ENCODE results near the gene KIAA1328. TPM values are rescaled to one million over a fixed set of nuclear protein-coding genes. Genes with fewer than 3 reads are reported as not detected.

Gene KIAA1328
- total RNA-seq, 4 donors from 2014 or later, result 11.3 to 26.1 (median 15.3) TPM

- WGBS, 2 donors (ENCODE audit: low coverage in 1 of 2), result 76% methylated on average over 7 of the region's 11 CpGs; no CpG with 5 or more reads in 1 of the 2 donors
- no peaks in the 10 kb centered on the region for H3K4me1 ChIP-seq
- no peak overlapping the region for H3K27ac ChIP-seq
- H3K27me3 ChIP-seq, result peaks cover 93% of the 10 kb centered on the region
- ATAC-seq, result no peak
- no peak overlapping the region for H3K4me3 ChIP-seq
- H3K36me3 ChIP-seq, result no peaks in the 10 kb centered on the region
- no peaks in the 10 kb centered on the region for H3K9me3 ChIP-seq
- TF ChIP-seq POLR2AphosphoS5 (IDR thresholded peaks at IDR 0.05), result no peak
- no peak for TF ChIP-seq POLR2A (IDR thresholded peaks at IDR 0.05)
- TF ChIP-seq, protein P1, sequence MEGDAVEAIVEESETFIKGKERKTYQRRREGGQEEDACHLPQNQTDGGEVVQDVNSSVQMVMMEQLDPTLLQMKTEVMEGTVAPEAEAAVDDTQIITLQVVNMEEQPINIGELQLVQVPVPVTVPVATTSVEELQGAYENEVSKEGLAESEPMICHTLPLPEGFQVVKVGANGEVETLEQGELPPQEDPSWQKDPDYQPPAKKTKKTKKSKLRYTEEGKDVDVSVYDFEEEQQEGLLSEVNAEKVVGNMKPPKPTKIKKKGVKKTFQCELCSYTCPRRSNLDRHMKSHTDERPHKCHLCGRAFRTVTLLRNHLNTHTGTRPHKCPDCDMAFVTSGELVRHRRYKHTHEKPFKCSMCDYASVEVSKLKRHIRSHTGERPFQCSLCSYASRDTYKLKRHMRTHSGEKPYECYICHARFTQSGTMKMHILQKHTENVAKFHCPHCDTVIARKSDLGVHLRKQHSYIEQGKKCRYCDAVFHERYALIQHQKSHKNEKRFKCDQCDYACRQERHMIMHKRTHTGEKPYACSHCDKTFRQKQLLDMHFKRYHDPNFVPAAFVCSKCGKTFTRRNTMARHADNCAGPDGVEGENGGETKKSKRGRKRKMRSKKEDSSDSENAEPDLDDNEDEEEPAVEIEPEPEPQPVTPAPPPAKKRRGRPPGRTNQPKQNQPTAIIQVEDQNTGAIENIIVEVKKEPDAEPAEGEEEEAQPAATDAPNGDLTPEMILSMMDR (IDR thresholded peaks at IDR 0.05), result no peak
- TF ChIP-seq EP300 (IDR thresholded peaks at IDR 0.05), result no peak
Observed at GRCh38 chr18:37261246-37261840, 432.4 kb downstream of the KIAA1328 start.

DNA sequence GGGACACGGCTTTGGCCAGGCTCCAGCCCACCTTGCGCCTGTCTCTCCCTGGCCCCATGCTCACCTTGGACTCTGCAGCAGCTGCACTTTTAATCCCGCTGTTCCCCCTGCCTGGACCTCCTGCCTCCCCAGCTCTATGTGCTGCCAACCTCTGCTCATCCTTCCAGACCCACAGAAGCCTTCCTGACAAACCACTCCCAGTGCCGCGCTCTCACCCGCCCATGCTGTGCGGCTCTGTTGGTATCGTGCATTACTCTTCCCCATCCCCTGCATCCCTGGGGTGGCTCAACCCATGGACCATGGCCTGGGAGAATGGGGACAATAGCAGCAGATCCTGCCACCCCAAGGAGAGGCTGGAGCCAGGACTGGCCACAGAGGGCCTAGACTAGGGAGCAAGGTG is 433.1 kb downstream of the KIAA1328 start:
- Histone ChIP-seq H3K9me3 (no peaks in the 10 kb centered on the region), H3K27ac (no peak overlapping the region), H3K4me3 (no peak overlapping the region), H3K27me3 (peaks cover 93% of the 10 kb centered on the region), H3K4me1 (no peaks in the 10 kb centered on the region), H3K36me3 (no peaks in the 10 kb centered on the region)
- TF ChIP-seq, protein P1 (IDR thresholded peaks at IDR 0.05), result no peak
- TF ChIP-seq EP300 (IDR thresholded peaks at IDR 0.05), result no peak
- no peak for TF ChIP-seq POLR2A (IDR thresholded peaks at IDR 0.05)
- no peak for TF ChIP-seq POLR2AphosphoS5 (IDR thresholded peaks at IDR 0.05)
- WGBS, 2 donors (ENCODE audit: low coverage in 1 of 2), result 76 to 86% methylated on average over 3 of the region's 8 CpGs
- no peak for ATAC-seq

DNA sequence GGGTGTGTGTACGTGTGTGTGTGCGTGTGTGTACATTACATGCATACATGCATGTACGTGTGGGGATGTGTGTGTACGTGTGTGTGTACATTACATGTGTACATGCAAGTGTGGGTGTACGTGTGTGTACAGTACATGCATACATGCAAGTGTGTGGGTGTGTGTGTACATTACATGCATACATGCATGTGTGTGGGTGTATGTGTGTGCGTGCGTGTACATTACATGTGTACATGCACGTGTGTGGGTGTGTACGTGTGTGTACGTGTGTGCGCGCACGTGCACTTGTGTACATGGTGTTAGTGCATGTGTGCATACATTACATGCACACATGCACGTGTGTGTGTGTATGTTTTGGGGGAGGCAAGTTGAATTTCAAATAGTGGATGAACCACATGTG is 436.0 kb downstream of the KIAA1328 start:
- 70 to 92% methylated on average over 13 to 14 of the region's 14 CpGs for WGBS, 2 donors (ENCODE audit: low coverage in 1 of 2)
- no peak overlapping the region for H3K27ac ChIP-seq
- peaks cover 64% of the 10 kb centered on the region for H3K27me3 ChIP-seq

GRCh38 chr18:37265382-37265781 is 436.5 kb downstream of the KIAA1328 start:
- H3K36me3 ChIP-seq, result no peaks in the 10 kb centered on the region
- no peak for ATAC-seq
- no peaks in the 10 kb centered on the region for H3K9me3 ChIP-seq
- H3K27me3 ChIP-seq, result peaks cover 60% of the 10 kb centered on the region
- H3K27ac ChIP-seq, result no peak overlapping the region
- H3K4me3 ChIP-seq, result no peak overlapping the region
- no CpG with 5 or more reads among the region's 2 CpGs for WGBS, 2 donors (ENCODE audit: low coverage in 1 of 2)
- TF ChIP-seq, protein P1 (IDR thresholded peaks at IDR 0.05), result no peak
- TF ChIP-seq POLR2AphosphoS5 (IDR thresholded peaks at IDR 0.05) (no peak), POLR2A (IDR thresholded peaks at IDR 0.05) (no peak), EP300 (IDR thresholded peaks at IDR 0.05) (no peak)
- no peaks in the 10 kb centered on the region for H3K4me1 ChIP-seq

More for the DNA sequence above, 436.0 kb downstream of the KIAA1328 start:
- Histone ChIP-seq H3K4me3 (no peak overlapping the region), H3K9me3 (no peaks in the 10 kb centered on the region), H3K4me1 (no peaks in the 10 kb centered on the region), H3K36me3 (no peaks in the 10 kb centered on the region)
- no peak for TF ChIP-seq EP300 (IDR thresholded peaks at IDR 0.05)
- TF ChIP-seq, protein P1 (IDR thresholded peaks at IDR 0.05), result no peak
- TF ChIP-seq POLR2A (IDR thresholded peaks at IDR 0.05), result no peak
- TF ChIP-seq POLR2AphosphoS5 (IDR thresholded peaks at IDR 0.05), result no peak
- no peak for ATAC-seq

DNA sequence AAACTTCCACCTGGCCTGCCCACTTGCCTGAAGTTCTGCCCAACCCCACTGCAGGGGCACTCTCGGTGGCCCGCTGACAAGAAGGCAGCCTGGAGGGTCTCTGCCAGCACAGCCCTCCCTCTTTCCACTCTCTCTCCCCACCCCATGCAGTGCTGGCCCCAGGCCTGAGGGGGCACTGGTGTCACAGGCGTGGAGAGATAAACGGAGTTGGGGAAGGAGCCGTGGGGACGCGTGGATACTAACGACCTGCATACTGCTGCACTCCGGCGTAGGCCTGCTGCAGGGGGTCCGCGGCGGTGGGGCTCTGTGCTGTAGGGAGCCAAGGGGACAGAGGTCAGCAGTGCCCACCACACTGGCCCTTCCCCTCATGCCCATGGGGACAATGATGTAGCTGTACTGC is 437.4 kb downstream of the KIAA1328 start:
- no peak overlapping the region for H3K4me3 ChIP-seq
- no peak for ATAC-seq
- no peak overlapping the region for H3K27ac ChIP-seq
- peaks cover 51% of the 10 kb centered on the region for H3K27me3 ChIP-seq
- TF ChIP-seq, protein P1 (IDR thresholded peaks at IDR 0.05), result no peak
- TF ChIP-seq EP300 (IDR thresholded peaks at IDR 0.05) (no peak), POLR2A (IDR thresholded peaks at IDR 0.05) (no peak), POLR2AphosphoS5 (IDR thresholded peaks at IDR 0.05) (no peak)
- H3K9me3 ChIP-seq, result no peaks in the 10 kb centered on the region
- no peaks in the 10 kb centered on the region for H3K4me1 ChIP-seq
- WGBS, 2 donors (ENCODE audit: low coverage in 1 of 2), result 80% methylated on average over 2 of the region's 13 CpGs; no CpG with 5 or more reads in 1 of the 2 donors
- no peaks in the 10 kb centered on the region for H3K36me3 ChIP-seq
